Ishikawa (cell line): ENCODE data around the gene SPATA2L.

Experiments used
- CEBPB ChIP-seq: IDR thresholded peaks from 2 replicates; pipeline ENCODE4 v1.6.1; 2012
- CREB1 ChIP-seq: IDR thresholded peaks from 2 replicates; pipeline ENCODE4 v1.6.1; 2012; ENCODE audit warnings: low read depth
- EP300 ChIP-seq: IDR thresholded peaks from 2 replicates; pipeline ENCODE4 v1.6.1; 2012; ENCODE audit warnings: borderline replicate concordance
- MAX ChIP-seq: IDR thresholded peaks from 2 replicates; pipeline ENCODE4 v1.6.1; 2012
- NFIC ChIP-seq: IDR thresholded peaks from 2 replicates; pipeline ENCODE4 v1.6.1; 2012
- RAD21 ChIP-seq: IDR thresholded peaks from 2 replicates; pipeline ENCODE4 v1.6.1; 2012; ENCODE audit warnings: low read depth
- REST ChIP-seq: IDR thresholded peaks from 2 replicates; pipeline ENCODE4 v1.6.1; 2012; ENCODE audit warnings: low read depth, mild to moderate bottlenecking
- TAF1 ChIP-seq: IDR thresholded peaks from 2 replicates; pipeline ENCODE4 v1.6.1; 2012; ENCODE audit warnings: low read depth, mild to moderate bottlenecking

GRCh38 chr16:89704281-89704680, 2.8 kb upstream of the SPATA2L start:
- no peak for TF ChIP-seq CREB1
- no peak for TF ChIP-seq REST
- TF ChIP-seq CEBPB = no peak
- no peak for TF ChIP-seq EP300
- TF ChIP-seq RAD21 = no peak
- no peak for TF ChIP-seq TAF1
- no peak for TF ChIP-seq NFIC
- TF ChIP-seq MAX = no peak
